Measurements from ENCODE around the gene ATP8B1. TPM values are rescaled to one million over a fixed set of nuclear protein-coding genes. Genes with fewer than 3 reads are reported as not detected.

The ATP8B1 gene
- total RNA-seq, 1 experiment from 2014 or later, result 1.4 TPM

DNA sequence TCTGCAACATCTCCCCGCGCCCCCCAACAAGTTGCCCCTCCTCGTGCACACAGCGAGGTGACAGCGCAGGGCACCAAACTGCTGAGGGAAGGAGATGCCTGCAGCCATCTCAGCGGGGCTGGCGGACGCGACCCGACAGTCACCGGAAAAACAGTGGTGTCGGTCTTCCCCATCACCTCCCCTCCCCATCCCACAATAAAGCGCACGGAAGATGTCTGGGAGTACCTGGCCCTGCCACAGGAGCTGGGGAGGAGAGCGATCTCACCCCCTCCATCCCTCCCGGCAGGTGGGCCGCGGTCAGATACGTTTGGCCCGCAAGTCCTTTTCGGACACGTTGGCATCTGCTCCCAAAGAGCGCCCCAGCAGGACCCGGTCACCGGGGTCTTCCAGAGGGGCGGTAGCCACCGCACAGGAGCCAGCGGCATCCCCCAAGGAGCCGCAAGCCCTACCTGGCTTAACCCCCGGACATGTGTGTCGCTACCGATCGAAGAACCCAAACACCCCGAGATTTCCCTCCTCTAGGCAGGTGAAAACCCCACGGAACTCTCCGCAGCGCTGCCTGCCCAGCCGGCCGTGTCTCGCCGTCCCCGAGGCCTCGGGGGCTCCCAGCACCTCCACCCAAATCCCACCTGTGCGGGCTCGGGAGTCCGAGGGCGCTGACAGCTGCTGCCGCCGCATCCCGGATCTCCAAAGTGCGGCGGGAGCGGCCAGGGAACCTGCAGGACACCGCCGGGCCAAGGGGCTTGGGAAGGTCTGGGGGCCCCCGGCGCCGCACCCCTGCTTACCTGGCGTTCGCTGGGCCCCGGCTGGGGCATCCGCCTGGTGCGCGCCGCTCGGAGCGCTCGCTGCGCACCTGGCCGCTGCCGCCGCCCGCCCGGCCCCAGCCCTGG is 657 bp downstream of the ATP8B1 start:
- no peaks in the 10 kb centered on the region for H3K27me3 Mint-ChIP-seq (ENCODE audit: insufficient read depth, unreplicated experiment)
- H3K4me3 Mint-ChIP-seq (ENCODE audit: unreplicated experiment), result peak overlapping the region; percentile 71
- H3K36me3 Mint-ChIP-seq (ENCODE audit: insufficient read depth, unreplicated experiment), result no peaks in the 10 kb centered on the region
- intact Hi-C loops (cut with micrococcal nuclease), result no loop called here
- BruUV-seq (replicated peaks), result no TSS peak
- peaks cover 8% of the 10 kb centered on the region for H3K4me1 Mint-ChIP-seq (ENCODE audit: insufficient read depth, unreplicated experiment)
- H3K27ac Mint-ChIP-seq (ENCODE audit: low read depth, unreplicated experiment), result no peak overlapping the region
- no peak for TF ChIP-seq CTCF (IDR thresholded peaks at IDR 0.05; ENCODE audit: unreplicated experiment)
- no peak for DNase-seq (ENCODE audit: unreplicated experiment)
- CTCF ChIA-PET, result interaction anchor here (0.6 to 0.7 kb wide), 2 partner anchors 80 to 116 kb away, joined by 3 read pairs; no protein-coding TSS in a partner anchor
- POLR2A ChIA-PET, result interaction anchor here (0.6 kb wide), 1 partner anchor 37 kb away, joined by 5 read pairs; no protein-coding TSS in a partner anchor
- no peaks in the 10 kb centered on the region for H3K9me3 Mint-ChIP-seq (ENCODE audit: unreplicated experiment)

- POLR2A ChIA-PET, result no interaction called here
- Mint-ChIP-seq H3K4me1 (ENCODE audit: insufficient read depth, unreplicated experiment) (peaks cover 2% of the 10 kb centered on the region), H3K36me3 (ENCODE audit: insufficient read depth, unreplicated experiment) (no peaks in the 10 kb centered on the region), H3K4me3 (ENCODE audit: unreplicated experiment) (peak overlapping the region; percentile 71), H3K9me3 (ENCODE audit: unreplicated experiment) (no peaks in the 10 kb centered on the region), H3K27me3 (ENCODE audit: insufficient read depth, unreplicated experiment) (no peaks in the 10 kb centered on the region), H3K27ac (ENCODE audit: low read depth, unreplicated experiment) (no peak overlapping the region)
- DNase-seq (ENCODE audit: unreplicated experiment), result no peak
- no peak for TF ChIP-seq CTCF (IDR thresholded peaks at IDR 0.05; ENCODE audit: unreplicated experiment)
- intact Hi-C loops (cut with micrococcal nuclease), result no loop called here
- no TSS peak for BruUV-seq (replicated peaks)
- CTCF ChIA-PET, result interaction anchor here (0.6 kb wide), 1 partner anchor 81 kb away, joined by 3 read pairs; no protein-coding TSS in a partner anchor
Measured at GRCh38 chr18:57801761-57802212, 1.3 kb downstream of the ATP8B1 start.

- Mint-ChIP-seq H3K27me3 (ENCODE audit: insufficient read depth, unreplicated experiment) (no peaks in the 10 kb centered on the region), H3K9me3 (ENCODE audit: unreplicated experiment) (no peaks in the 10 kb centered on the region), H3K4me3 (ENCODE audit: unreplicated experiment) (no peak overlapping the region), H3K27ac (ENCODE audit: low read depth, unreplicated experiment) (no peak overlapping the region), H3K4me1 (ENCODE audit: insufficient read depth, unreplicated experiment) (no peaks in the 10 kb centered on the region), H3K36me3 (ENCODE audit: insufficient read depth, unreplicated experiment) (no peaks in the 10 kb centered on the region)
- ChIA-PET CTCF (interaction anchor here (0.6 kb wide), 1 partner anchor 81 kb away, joined by 3 read pairs; no protein-coding TSS in a partner anchor), POLR2A (no interaction called here)
- no peak for DNase-seq (ENCODE audit: unreplicated experiment)
- no peak for TF ChIP-seq CTCF (IDR thresholded peaks at IDR 0.05; ENCODE audit: unreplicated experiment)
- intact Hi-C loops (cut with micrococcal nuclease), result no loop called here
- no TSS peak for BruUV-seq (replicated peaks)
Measured at GRCh38 chr18:57801325-57801724, 1.8 kb downstream of the ATP8B1 start.

GRCh38 chr18:57798713-57799373 is 4.3 kb downstream of the ATP8B1 start:
- H3K36me3 Mint-ChIP-seq (ENCODE audit: insufficient read depth, unreplicated experiment), result no peaks in the 10 kb centered on the region
- no peak for DNase-seq (ENCODE audit: unreplicated experiment)
- H3K9me3 Mint-ChIP-seq (ENCODE audit: unreplicated experiment), result no peaks in the 10 kb centered on the region
- no TSS peak for BruUV-seq (replicated peaks)
- H3K27me3 Mint-ChIP-seq (ENCODE audit: insufficient read depth, unreplicated experiment), result no peaks in the 10 kb centered on the region
- POLR2A ChIA-PET, result no interaction called here
- no peak for TF ChIP-seq CTCF (IDR thresholded peaks at IDR 0.05; ENCODE audit: unreplicated experiment)
- intact Hi-C loops (cut with micrococcal nuclease), result no loop called here
- H3K4me1 Mint-ChIP-seq (ENCODE audit: insufficient read depth, unreplicated experiment), result no peaks in the 10 kb centered on the region
- CTCF ChIA-PET, result no interaction called here
- H3K27ac Mint-ChIP-seq (ENCODE audit: low read depth, unreplicated experiment), result no peak overlapping the region
- H3K4me3 Mint-ChIP-seq (ENCODE audit: unreplicated experiment), result no peak overlapping the region
